ENCODE results near the gene ELOVL5. TPM values are rescaled to one million over a fixed set of nuclear protein-coding genes. Genes with fewer than 3 reads are reported as not detected.

Gene ELOVL5
- polyA plus RNA-seq, 1 donor from 2014 or later = 31.2 TPM

- Histone ChIP-seq H3K79me2 (replicated peaks; ENCODE audit: insufficient read depth, low read length) (no peaks in the 10 kb centered on the region), H3K4me2 (ENCODE audit: low read length) (no peak overlapping the region), H3K4me3 (ENCODE audit: low read length) (no peak overlapping the region), H3K9me2 (ENCODE audit: insufficient read depth, low read length) (no peaks in the 10 kb centered on the region), H3K9ac (ENCODE audit: low read length) (no peak overlapping the region), H4K20me1 (ENCODE audit: insufficient read depth) (no peaks in the 10 kb centered on the region), H2AFZ (ENCODE audit: low read depth, low read length) (no peak overlapping the region), H3K9me3 (ENCODE audit: low read length) (no peaks in the 10 kb centered on the region), H3K27ac (ENCODE audit: low read length) (no peak overlapping the region), H3K36me3 (ENCODE audit: insufficient read depth, low read length) (no peaks in the 10 kb centered on the region), H3F3A (ENCODE audit: insufficient read depth, low read length, poor library complexity, severe bottlenecking) (no peaks in the 10 kb centered on the region), H3K27me3 (ENCODE audit: insufficient read depth, low read depth, low read length) (no peaks in the 10 kb centered on the region)
- no peak for TF ChIP-seq POLR2AphosphoS5 (IDR thresholded peaks at IDR 0.05)
- no peak for TF ChIP-seq TAF1 (IDR thresholded peaks at IDR 0.05; ENCODE audit: low read depth)
- no peak for TF ChIP-seq SMC3 (conservative IDR thresholded peaks at IDR 0.05; ENCODE audit: poor library complexity)
- TF ChIP-seq MXI1 (conservative IDR thresholded peaks at IDR 0.05; ENCODE audit: poor library complexity, severe bottlenecking) = no peak
- no peak for TF ChIP-seq EZH2 (IDR thresholded peaks at IDR 0.05; ENCODE audit: borderline replicate concordance, insufficient read depth, low read length, poor library complexity, severe bottlenecking)
These were observed 47.2 kb upstream of the ELOVL5 start for GRCh38 chr6:53395986-53396385.

- Histone ChIP-seq H3K9me2 (ENCODE audit: insufficient read depth, low read length) (no peaks in the 10 kb centered on the region), H3K27me3 (ENCODE audit: insufficient read depth, low read depth, low read length) (no peaks in the 10 kb centered on the region), H3K36me3 (ENCODE audit: insufficient read depth, low read length) (no peaks in the 10 kb centered on the region), H3K79me2 (replicated peaks; ENCODE audit: insufficient read depth, low read length) (no peaks in the 10 kb centered on the region), H4K20me1 (ENCODE audit: insufficient read depth) (no peaks in the 10 kb centered on the region), H3K4me2 (ENCODE audit: low read length) (no peak overlapping the region), H2AFZ (ENCODE audit: low read depth, low read length) (no peak overlapping the region), H3F3A (ENCODE audit: insufficient read depth, low read length, poor library complexity, severe bottlenecking) (no peaks in the 10 kb centered on the region), H3K27ac (ENCODE audit: low read length) (no peak overlapping the region), H3K9ac (ENCODE audit: low read length) (no peak overlapping the region), H3K9me3 (ENCODE audit: low read length) (no peaks in the 10 kb centered on the region), H3K4me3 (ENCODE audit: low read length) (no peak overlapping the region)
- TF ChIP-seq EP300 (conservative IDR thresholded peaks at IDR 0.05; ENCODE audit: poor library complexity, severe bottlenecking) = no peak
- TF ChIP-seq POLR2AphosphoS5 (IDR thresholded peaks at IDR 0.05) = no peak
- TF ChIP-seq MXI1 (conservative IDR thresholded peaks at IDR 0.05; ENCODE audit: poor library complexity, severe bottlenecking) = no peak
- no peak for TF ChIP-seq CTCF (IDR thresholded peaks at IDR 0.05; ENCODE audit: poor library complexity, severe bottlenecking)
These were observed 46.0 kb upstream of the ELOVL5 start for GRCh38 chr6:53394704-53395103.

GRCh38 chr6:53391170-53391569 is 42.4 kb upstream of the ELOVL5 start:
- H3F3A ChIP-seq (ENCODE audit: insufficient read depth, low read length, poor library complexity, severe bottlenecking) = no peaks in the 10 kb centered on the region
- H3K4me2 ChIP-seq (ENCODE audit: low read length) = no peak overlapping the region
- H3K79me2 ChIP-seq (replicated peaks; ENCODE audit: insufficient read depth, low read length) = no peaks in the 10 kb centered on the region
- no peaks in the 10 kb centered on the region for H3K36me3 ChIP-seq (ENCODE audit: insufficient read depth, low read length)
- TF ChIP-seq REST (IDR thresholded peaks at IDR 0.05; ENCODE audit: borderline replicate concordance) = no peak
- H4K20me1 ChIP-seq (ENCODE audit: insufficient read depth) = no peaks in the 10 kb centered on the region
- H3K9ac ChIP-seq (ENCODE audit: low read length) = no peak overlapping the region
- H3K9me2 ChIP-seq (ENCODE audit: insufficient read depth, low read length) = no peaks in the 10 kb centered on the region
- no peaks in the 10 kb centered on the region for H3K27me3 ChIP-seq (ENCODE audit: insufficient read depth, low read depth, low read length)
- H3K27ac ChIP-seq (ENCODE audit: low read length) = no peak overlapping the region
- H3K9me3 ChIP-seq (ENCODE audit: low read length) = no peaks in the 10 kb centered on the region
- H2AFZ ChIP-seq (ENCODE audit: low read depth, low read length) = no peak overlapping the region
- no peak overlapping the region for H3K4me3 ChIP-seq (ENCODE audit: low read length)

Measured in neural cell (in vitro differentiated cells).